ENCODE data around the gene PRKN.

PRKN gene

GRCh38 chr6:162728706-162729105, 1.1 kb upstream of the PRKN start:
- Histone ChIP-seq H3K27ac (ENCODE audit: low read length) (no peak overlapping the region), H3K9ac (ENCODE audit: low read depth, low read length) (no peak overlapping the region), H3K36me3 (ENCODE audit: insufficient read depth, low read depth, low read length) (no peaks in the 10 kb centered on the region), H3K4me3 (ENCODE audit: low read length) (no peak overlapping the region), H3K27me3 (ENCODE audit: insufficient read depth, low read length) (peaks cover 9% of the 10 kb centered on the region), H3K9me3 (ENCODE audit: insufficient read depth, low read depth, low read length) (no peaks in the 10 kb centered on the region), H3K4me1 (ENCODE audit: insufficient read depth, low read length) (peaks cover 7% of the 10 kb centered on the region; the same call in 1 of the 2 replicates)

- Histone ChIP-seq H3K4me3 (ENCODE audit: low read length) (peak overlapping the region; percentile 60; the same call in 1 of the 2 replicates), H3K36me3 (ENCODE audit: insufficient read depth, low read depth, low read length) (no peaks in the 10 kb centered on the region), H3K4me1 (ENCODE audit: insufficient read depth, low read length) (peaks cover 7% of the 10 kb centered on the region; the same call in 1 of the 2 replicates), H3K27me3 (ENCODE audit: insufficient read depth, low read length) (peaks cover 9% of the 10 kb centered on the region), H3K9me3 (ENCODE audit: insufficient read depth, low read depth, low read length) (no peaks in the 10 kb centered on the region), H3K27ac (ENCODE audit: low read length) (no peak overlapping the region), H3K9ac (ENCODE audit: low read depth, low read length) (no peak overlapping the region; the same call in 1 of the 2 replicates)
These were observed 631 bp upstream of the PRKN start for GRCh38 chr6:162728197-162728596.

- peaks cover 9% of the 10 kb centered on the region for H3K27me3 ChIP-seq (ENCODE audit: insufficient read depth, low read length)
- peak overlapping the region; percentile 73 for H3K4me3 ChIP-seq (ENCODE audit: low read length)
- H3K27ac ChIP-seq (ENCODE audit: low read length): no peak overlapping the region
- no peaks in the 10 kb centered on the region for H3K9me3 ChIP-seq (ENCODE audit: insufficient read depth, low read depth, low read length)
- H3K36me3 ChIP-seq (ENCODE audit: insufficient read depth, low read depth, low read length): no peaks in the 10 kb centered on the region
- peaks cover 7% of the 10 kb centered on the region; the same call in 1 of the 2 replicates for H3K4me1 ChIP-seq (ENCODE audit: insufficient read depth, low read length)
- H3K9ac ChIP-seq (ENCODE audit: low read depth, low read length): peak overlapping the region; percentile 62; the same call in 1 of the 2 replicates
These were observed 632 bp downstream of the PRKN start for GRCh38 chr6:162726947-162727321.

- Histone ChIP-seq H3K4me1 (ENCODE audit: insufficient read depth, low read length) (peaks cover 2% of the 10 kb centered on the region; the same call in 1 of the 2 replicates), H3K4me3 (ENCODE audit: low read length) (no peak overlapping the region), H3K9ac (ENCODE audit: low read depth, low read length) (no peak overlapping the region), H3K36me3 (ENCODE audit: insufficient read depth, low read depth, low read length) (no peaks in the 10 kb centered on the region), H3K27me3 (ENCODE audit: insufficient read depth, low read length) (peaks cover 9% of the 10 kb centered on the region), H3K9me3 (ENCODE audit: insufficient read depth, low read depth, low read length) (no peaks in the 10 kb centered on the region), H3K27ac (ENCODE audit: low read length) (no peak overlapping the region)
These were observed 4.9 kb downstream of the PRKN start for GRCh38 chr6:162722633-162723032.

GRCh38 chr6:162722226-162722625, 5.3 kb downstream of the PRKN start:
- Histone ChIP-seq H3K4me3 (ENCODE audit: low read length) (no peak overlapping the region), H3K27ac (ENCODE audit: low read length) (no peak overlapping the region), H3K9ac (ENCODE audit: low read depth, low read length) (no peak overlapping the region)

GRCh38 chr6:162721404-162721687, 6.2 kb downstream of the PRKN start:
- no peak overlapping the region for H3K9ac ChIP-seq (ENCODE audit: low read depth, low read length)
- no peaks in the 10 kb centered on the region for H3K36me3 ChIP-seq (ENCODE audit: insufficient read depth, low read depth, low read length)
- no peak overlapping the region for H3K27ac ChIP-seq (ENCODE audit: low read length)
- no peaks in the 10 kb centered on the region for H3K4me1 ChIP-seq (ENCODE audit: insufficient read depth, low read length)
- peaks cover 2% of the 10 kb centered on the region; the same call in 1 of the 2 replicates for H3K27me3 ChIP-seq (ENCODE audit: insufficient read depth, low read length)
- H3K4me3 ChIP-seq (ENCODE audit: low read length): no peak overlapping the region
- H3K9me3 ChIP-seq (ENCODE audit: insufficient read depth, low read depth, low read length): peaks cover 5% of the 10 kb centered on the region; the same call in 1 of the 2 replicates

More at GRCh38 chr6:162722226-162722625, 5.3 kb downstream of the PRKN start:
- Histone ChIP-seq H3K4me1 (ENCODE audit: insufficient read depth, low read length) (peaks cover 2% of the 10 kb centered on the region; the same call in 1 of the 2 replicates), H3K27me3 (ENCODE audit: insufficient read depth, low read length) (peaks cover 9% of the 10 kb centered on the region), H3K9me3 (ENCODE audit: insufficient read depth, low read depth, low read length) (no peaks in the 10 kb centered on the region; the same call in 1 of the 2 replicates), H3K36me3 (ENCODE audit: insufficient read depth, low read depth, low read length) (no peaks in the 10 kb centered on the region)

GRCh38 chr6:162719528-162719927, 8.0 kb downstream of the PRKN start:
- Histone ChIP-seq H3K36me3 (ENCODE audit: insufficient read depth, low read depth, low read length) (no peaks in the 10 kb centered on the region), H3K27ac (ENCODE audit: low read length) (no peak overlapping the region), H3K9ac (ENCODE audit: low read depth, low read length) (no peak overlapping the region), H3K9me3 (ENCODE audit: insufficient read depth, low read depth, low read length) (peaks cover 5% of the 10 kb centered on the region; the same call in 1 of the 2 replicates), H3K4me3 (ENCODE audit: low read length) (no peak overlapping the region), H3K27me3 (ENCODE audit: insufficient read depth, low read length) (no peaks in the 10 kb centered on the region), H3K4me1 (ENCODE audit: insufficient read depth, low read length) (no peaks in the 10 kb centered on the region; the same call in 1 of the 2 replicates)

- no peaks in the 10 kb centered on the region for H3K27me3 ChIP-seq (ENCODE audit: insufficient read depth, low read length)
- peaks cover 4% of the 10 kb centered on the region; the same call in 1 of the 2 replicates for H3K4me1 ChIP-seq (ENCODE audit: insufficient read depth, low read length)
- peaks cover 5% of the 10 kb centered on the region; the same call in 1 of the 2 replicates for H3K9me3 ChIP-seq (ENCODE audit: insufficient read depth, low read depth, low read length)
- H3K9ac ChIP-seq (ENCODE audit: low read depth, low read length): no peak overlapping the region
- no peaks in the 10 kb centered on the region for H3K36me3 ChIP-seq (ENCODE audit: insufficient read depth, low read depth, low read length)
- H3K4me3 ChIP-seq (ENCODE audit: low read length): no peak overlapping the region
- H3K27ac ChIP-seq (ENCODE audit: low read length): no peak overlapping the region
These were observed 12.0 kb downstream of the PRKN start for GRCh38 chr6:162715601-162716000.

GRCh38 chr6:162713974-162714780, 13.4 kb downstream of the PRKN start:
- no peak overlapping the region for H3K4me3 ChIP-seq (ENCODE audit: low read length)
- H3K9ac ChIP-seq (ENCODE audit: low read depth, low read length): no peak overlapping the region
- H3K9me3 ChIP-seq (ENCODE audit: insufficient read depth, low read depth, low read length): peaks cover 9% of the 10 kb centered on the region
- no peak overlapping the region for H3K27ac ChIP-seq (ENCODE audit: low read length)
- H3K27me3 ChIP-seq (ENCODE audit: insufficient read depth, low read length): no peaks in the 10 kb centered on the region
- no peaks in the 10 kb centered on the region for H3K36me3 ChIP-seq (ENCODE audit: insufficient read depth, low read depth, low read length)
- H3K4me1 ChIP-seq (ENCODE audit: insufficient read depth, low read length): peaks cover 4% of the 10 kb centered on the region; the same call in 1 of the 2 replicates

GRCh38 chr6:162712694-162713093, 14.9 kb downstream of the PRKN start:
- H3K9me3 ChIP-seq (ENCODE audit: insufficient read depth, low read depth, low read length): peaks cover 9% of the 10 kb centered on the region
- H3K36me3 ChIP-seq (ENCODE audit: insufficient read depth, low read depth, low read length): no peaks in the 10 kb centered on the region
- H3K9ac ChIP-seq (ENCODE audit: low read depth, low read length): no peak overlapping the region
- H3K4me3 ChIP-seq (ENCODE audit: low read length): no peak overlapping the region
- peaks cover 4% of the 10 kb centered on the region; the same call in 1 of the 2 replicates for H3K4me1 ChIP-seq (ENCODE audit: insufficient read depth, low read length)
- no peak overlapping the region for H3K27ac ChIP-seq (ENCODE audit: low read length)
- H3K27me3 ChIP-seq (ENCODE audit: insufficient read depth, low read length): no peaks in the 10 kb centered on the region

GRCh38 chr6:162711376-162711775, 16.2 kb downstream of the PRKN start:
- Histone ChIP-seq H3K4me1 (ENCODE audit: insufficient read depth, low read length) (peaks cover 4% of the 10 kb centered on the region; the same call in 1 of the 2 replicates), H3K9me3 (ENCODE audit: insufficient read depth, low read depth, low read length) (peaks cover 3% of the 10 kb centered on the region; the same call in 1 of the 2 replicates), H3K4me3 (ENCODE audit: low read length) (no peak overlapping the region), H3K27me3 (ENCODE audit: insufficient read depth, low read length) (no peaks in the 10 kb centered on the region), H3K27ac (ENCODE audit: low read length) (no peak overlapping the region), H3K9ac (ENCODE audit: low read depth, low read length) (no peak overlapping the region), H3K36me3 (ENCODE audit: insufficient read depth, low read depth, low read length) (no peaks in the 10 kb centered on the region)

GRCh38 chr6:162710936-162711335, 16.6 kb downstream of the PRKN start:
- Histone ChIP-seq H3K4me1 (ENCODE audit: insufficient read depth, low read length) (peaks cover 4% of the 10 kb centered on the region; the same call in 1 of the 2 replicates), H3K9ac (ENCODE audit: low read depth, low read length) (no peak overlapping the region), H3K36me3 (ENCODE audit: insufficient read depth, low read depth, low read length) (no peaks in the 10 kb centered on the region), H3K27me3 (ENCODE audit: insufficient read depth, low read length) (no peaks in the 10 kb centered on the region), H3K4me3 (ENCODE audit: low read length) (no peak overlapping the region), H3K9me3 (ENCODE audit: insufficient read depth, low read depth, low read length) (peaks cover 3% of the 10 kb centered on the region; the same call in 1 of the 2 replicates), H3K27ac (ENCODE audit: low read length) (no peak overlapping the region)

All from iPS-20b (cell line).